CD4-positive, alpha-beta T cell treated with Interleukin-6 for 4 hours (primary cell): ENCODE results near the gene LIN37.
"Not testable (repeated sequence)": the region's sequence is repeated elsewhere in the genome, so short reads cannot be mapped to it uniquely, and the experiment has no call there.

Experiments used
- DNase-seq: peaks from one replicate; pipeline ENCODE4 v3.0.0-alpha.2; 2020; ENCODE audit warnings: mixed read lengths

LIN37 gene

GRCh38 chr19:35753634-35754369, 5.4 kb downstream of the LIN37 start:
- DNase-seq = no peak

DNA sequence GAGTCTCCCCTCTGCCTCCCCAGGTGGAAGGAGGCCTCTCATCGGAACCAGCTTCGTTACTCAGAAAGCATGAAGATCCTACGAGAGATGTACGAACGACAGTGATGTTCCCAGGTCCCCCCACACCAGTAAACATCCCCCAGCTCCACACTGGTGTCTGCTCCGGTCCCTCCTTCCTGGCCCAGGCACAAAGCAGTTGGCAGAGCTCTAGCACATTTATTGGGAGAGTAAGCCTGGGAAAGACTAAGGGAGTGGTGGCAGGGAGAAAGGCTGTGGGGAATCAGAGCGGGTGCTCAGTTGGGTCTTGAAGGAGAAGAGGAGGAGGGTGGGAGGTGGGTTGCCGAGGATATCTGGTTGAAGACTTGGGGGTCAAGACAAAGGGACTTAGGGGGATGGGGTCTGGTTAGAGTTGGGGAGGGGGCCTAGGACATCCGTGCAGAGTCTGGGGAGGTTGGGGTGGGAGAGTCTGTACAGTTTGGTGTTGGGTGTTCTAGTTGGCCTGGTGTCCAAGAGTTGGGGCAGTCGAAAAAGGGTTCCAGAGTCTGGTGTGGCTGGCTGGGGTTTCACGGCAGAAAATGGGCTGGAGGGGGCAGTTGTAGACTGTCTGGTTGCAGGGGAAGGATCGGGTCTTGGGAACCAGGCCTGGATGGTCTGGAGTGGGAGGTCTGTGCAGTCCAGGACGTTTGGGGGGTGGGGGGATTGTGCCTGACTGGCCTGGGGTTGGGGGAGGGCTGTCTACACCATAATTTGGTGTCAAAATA, 6.2 kb downstream of the LIN37 start:
- no peak for DNase-seq

DNA sequence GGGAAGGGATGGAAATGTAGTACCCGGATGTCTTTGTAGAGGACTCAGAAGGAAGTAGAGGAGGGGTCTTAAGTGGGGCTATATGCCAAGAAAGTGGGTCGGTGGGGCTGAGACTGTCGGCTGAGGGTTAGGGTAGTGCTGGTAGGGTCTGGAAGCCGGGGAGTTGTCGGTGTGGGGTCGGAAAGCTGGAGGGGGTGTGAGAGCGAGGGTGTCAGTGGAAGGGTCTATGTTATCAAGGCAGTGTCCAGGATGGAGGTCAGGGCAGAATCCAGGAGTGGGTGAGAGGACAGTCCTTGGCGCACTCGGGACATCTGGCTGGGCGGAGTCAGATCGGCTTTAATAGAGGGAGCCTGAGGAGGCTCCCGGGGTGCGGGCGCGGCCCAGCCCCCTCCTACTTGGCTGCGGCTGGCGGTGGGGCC, 6.8 kb downstream of the LIN37 start:
- no peak for DNase-seq

DNA sequence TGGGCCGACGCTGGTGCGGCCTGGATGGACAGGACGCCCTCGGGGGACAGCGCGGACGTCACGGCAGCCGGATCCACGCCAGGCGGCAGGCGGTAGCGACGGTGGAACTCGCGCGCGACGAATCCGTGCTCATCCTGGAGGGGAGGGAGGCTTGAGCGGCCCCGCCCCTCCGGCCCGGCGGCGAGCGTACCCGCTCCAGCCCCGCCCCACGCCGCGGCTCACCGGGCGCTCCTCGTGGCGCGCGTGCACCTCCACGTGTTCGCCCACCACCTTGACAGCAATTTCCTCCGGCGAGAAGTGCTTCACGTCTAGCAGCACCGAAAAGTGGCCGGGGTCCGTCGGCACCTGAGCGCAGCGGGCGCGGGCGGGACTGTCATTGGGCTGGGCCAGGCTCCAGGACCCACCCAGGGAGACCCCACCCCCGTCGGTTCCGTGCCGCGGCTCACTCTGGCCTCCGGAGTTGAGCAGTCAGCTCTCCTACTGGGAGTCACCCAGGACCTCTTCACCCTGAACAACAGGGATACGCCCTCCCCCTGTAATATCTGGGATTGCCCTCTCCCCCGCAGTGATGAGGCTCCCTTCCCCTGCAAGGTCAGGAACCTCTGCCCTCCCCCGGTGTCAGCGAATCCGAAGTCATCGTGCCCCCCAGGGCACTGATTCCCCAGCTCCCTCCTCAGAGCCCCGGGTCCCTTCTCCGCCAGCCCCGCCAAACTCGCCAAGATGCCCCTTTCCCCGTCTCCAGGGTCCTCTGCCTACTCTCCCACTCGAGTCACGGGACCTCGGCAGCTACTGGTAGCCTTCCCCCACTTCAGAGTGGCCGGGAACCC, 7.4 kb downstream of the LIN37 start:
- peak; percentile 70 for DNase-seq

DNA sequence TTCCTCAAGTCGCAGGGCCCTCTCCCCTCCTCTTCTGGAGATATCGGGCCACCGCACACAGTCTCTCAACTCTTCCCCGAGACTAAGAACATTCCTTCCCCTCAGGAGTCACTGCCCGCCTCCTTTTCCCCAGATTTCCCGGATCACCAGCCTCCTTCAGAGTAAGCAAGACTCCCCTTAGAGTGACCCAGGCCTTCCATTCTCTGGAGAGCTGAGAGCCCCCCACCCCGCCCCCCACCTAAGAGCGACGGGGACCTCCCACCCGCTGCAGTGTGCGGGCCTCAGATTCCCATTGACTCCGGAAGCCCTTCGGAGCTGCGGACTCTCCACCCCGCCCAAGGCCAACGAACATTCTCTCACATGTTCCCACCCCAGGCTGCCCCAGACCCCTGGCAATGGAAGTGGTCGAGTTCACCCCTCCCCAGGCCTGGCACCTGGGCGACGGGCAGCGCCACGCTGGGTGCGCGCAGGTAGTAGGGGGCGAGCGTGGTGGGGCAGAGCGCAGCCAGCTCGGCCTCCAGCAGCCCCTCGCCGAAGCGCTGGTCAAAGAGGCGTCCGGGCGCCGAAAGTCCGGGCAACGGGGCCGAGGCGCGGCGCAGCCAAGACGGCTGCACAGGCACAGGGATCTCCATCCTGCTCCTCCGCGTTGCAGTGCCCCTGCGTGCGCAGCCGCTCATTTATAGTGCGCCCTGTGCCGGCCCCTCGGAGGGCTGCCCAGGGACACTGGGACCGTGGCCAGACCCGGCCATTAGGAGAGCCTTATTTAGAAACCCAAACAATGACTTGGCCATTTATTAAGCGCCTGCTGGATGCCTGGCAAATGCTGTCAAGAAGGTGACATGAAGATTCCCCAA, 8.2 kb downstream of the LIN37 start, which contains the start of gene HSPB6:
Gene HSPB6 (minus strand): TSS at position 653 of the 854 bp plus-strand sequence. CDS start 21 bp downstream, at position 632.
- DNase-seq = no peak

GRCh38 chr19:35757231-35757748, 8.9 kb downstream of the LIN37 start:
- no peak for DNase-seq

DNA sequence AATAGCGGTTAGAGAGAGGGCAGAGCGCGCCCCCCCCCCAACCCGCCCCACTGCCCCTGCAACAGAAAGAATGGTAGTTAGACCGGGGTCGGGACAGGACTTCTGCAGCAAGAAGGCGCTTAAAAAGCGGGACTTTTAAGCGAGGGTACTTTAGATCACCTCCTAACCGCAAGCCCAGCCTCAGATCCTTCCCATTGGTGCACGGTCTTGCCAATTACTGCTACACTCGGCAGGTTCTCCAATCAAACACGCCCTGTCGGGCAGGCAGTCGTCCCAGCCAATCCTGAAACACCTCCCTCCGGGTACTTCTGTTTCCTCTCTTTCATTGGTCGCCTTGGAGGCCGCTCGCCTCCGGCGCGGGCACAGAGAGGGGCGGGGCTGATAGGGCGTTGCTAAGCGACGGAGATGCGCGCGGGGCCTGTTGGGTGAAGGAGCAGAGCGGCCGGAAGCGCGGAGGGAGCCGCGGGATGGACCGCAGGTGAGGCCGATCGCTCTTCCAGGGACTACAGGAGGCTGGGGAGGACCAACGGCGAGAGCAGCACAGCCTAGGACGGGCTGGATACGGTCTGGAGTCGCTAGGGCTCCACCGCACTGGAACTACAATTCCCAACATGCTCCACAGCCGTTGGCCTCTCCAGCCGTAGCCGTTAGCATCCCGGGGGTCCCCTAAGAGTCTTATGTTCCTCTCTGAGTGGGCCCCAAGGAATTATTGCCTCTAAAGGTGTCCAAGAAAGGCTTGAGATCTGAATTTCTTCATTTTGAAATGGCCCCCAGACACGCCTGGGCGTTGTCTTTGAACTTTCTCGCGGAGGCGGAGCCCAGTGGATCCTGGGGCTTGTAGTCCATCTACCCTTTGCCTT, 9.6 kb downstream of the LIN37 start, which contains the start of gene PROSER3:
Gene PROSER3 (plus strand): TSS at position 428 of the 860 bp plus-strand sequence. CDS start 40 bp downstream, at position 468.
- peak; percentile 97 for DNase-seq

GRCh38 chr19:35759697-35760096, 11.3 kb downstream of the LIN37 start:
- DNase-seq = no peak

GRCh38 chr19:35760711-35761349, 12.5 kb downstream of the LIN37 start:
- DNase-seq = no peak

- no peak for DNase-seq
Measured at GRCh38 chr19:35764432-35765315, 16.3 kb downstream of the LIN37 start.

- DNase-seq = no peak
Measured at GRCh38 chr19:35766571-35767104, 18.3 kb downstream of the LIN37 start.

DNA sequence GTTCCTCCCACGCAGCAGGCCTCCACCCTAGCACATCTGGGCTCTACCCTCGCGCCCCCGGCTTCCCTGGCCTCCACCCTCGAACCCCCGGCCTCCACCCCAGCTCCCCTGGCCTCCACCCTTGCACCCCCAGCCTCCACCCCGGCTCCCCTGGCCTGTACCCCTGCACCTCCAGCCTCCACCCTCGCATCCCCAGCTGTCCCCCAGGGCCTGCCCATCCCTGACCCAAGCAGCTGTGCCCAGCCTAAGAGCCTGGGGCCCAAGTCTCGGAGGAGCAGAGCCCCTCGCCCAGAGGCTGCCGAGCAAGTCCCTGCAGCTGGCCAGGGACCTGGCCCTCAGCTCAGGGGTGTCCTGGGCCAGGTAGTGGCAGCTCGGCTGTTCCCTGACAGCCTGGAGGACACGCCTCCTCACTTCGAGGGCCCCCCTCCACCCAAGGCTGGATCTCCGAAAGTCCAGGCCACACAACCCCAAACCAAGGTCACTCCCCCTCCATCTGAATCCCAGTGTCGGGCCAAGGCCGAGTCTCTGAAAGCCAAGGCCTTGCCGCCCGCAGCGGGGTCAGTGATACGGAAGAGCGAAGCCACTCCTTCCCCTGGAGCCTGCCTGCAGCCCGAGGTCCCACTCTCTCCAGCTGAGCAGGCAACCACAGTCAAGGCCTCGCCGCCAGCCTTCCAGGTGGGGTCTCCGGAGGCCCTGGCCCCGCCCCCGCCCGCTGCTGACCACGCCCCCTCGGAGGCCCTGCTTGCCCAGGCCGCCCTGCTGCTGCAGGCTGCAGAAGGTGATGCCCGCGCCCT, 19.1 kb downstream of the LIN37 start:
- DNase-seq = no peak

- DNase-seq = no peak
Measured at GRCh38 chr19:35768082-35768421, 19.7 kb downstream of the LIN37 start.

DNA sequence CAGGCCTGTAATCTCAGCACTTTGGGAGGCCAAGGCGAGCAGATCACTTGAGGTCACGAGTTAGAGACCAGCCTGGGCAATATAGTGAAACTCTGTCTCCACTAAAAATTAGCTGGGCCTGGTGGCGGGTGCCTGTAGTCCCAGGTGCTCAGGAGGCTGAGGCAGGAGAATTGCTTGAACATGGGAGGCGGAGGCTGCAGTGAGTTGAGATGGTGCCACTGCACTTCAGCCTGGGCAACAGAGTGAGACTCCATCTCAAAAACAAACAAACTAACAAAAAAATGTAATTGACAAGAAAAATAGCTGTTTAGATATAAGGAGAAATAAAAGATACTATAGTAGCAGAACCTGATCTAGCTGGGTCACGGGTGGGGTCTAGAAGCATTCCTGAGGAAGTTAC, 24.0 kb downstream of the LIN37 start:
- not testable (repeated sequence) for DNase-seq

DNA sequence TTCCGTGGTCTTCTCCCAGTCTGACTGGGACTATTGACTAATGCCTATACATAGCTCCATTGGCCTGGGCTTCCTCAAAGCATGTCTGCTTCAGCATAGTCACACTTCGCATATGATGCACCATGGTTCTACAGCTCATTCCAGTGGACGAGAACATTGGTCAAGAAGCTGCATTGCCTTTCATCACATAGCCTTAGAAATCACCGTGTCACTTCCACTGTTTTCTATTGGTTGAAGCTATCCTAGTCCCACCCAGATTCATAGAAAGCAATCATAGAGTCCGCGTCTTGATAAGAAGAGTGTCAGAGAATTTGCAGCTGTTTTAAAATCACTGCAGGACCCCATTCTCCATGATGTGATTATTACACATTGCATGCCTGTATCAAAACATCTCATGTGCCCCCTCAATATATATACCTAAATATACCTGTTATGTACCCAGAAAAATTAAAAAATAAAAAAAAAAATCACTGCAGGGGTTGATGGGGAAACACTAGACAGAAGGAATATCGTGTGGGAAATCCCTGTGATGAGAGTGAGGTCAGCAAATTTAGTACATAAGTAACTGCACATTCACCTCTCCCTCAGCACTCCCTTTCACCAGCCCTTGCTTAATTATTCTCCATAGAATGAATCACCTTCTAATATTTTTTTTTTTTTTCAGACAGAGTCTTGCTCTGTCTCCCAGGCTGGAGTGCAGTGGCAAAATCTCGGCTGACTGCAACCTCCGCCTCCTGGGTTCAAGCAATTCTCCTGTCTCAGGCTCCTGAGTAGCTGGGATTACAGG, 24.8 kb downstream of the LIN37 start:
- DNase-seq = no peak

DNA sequence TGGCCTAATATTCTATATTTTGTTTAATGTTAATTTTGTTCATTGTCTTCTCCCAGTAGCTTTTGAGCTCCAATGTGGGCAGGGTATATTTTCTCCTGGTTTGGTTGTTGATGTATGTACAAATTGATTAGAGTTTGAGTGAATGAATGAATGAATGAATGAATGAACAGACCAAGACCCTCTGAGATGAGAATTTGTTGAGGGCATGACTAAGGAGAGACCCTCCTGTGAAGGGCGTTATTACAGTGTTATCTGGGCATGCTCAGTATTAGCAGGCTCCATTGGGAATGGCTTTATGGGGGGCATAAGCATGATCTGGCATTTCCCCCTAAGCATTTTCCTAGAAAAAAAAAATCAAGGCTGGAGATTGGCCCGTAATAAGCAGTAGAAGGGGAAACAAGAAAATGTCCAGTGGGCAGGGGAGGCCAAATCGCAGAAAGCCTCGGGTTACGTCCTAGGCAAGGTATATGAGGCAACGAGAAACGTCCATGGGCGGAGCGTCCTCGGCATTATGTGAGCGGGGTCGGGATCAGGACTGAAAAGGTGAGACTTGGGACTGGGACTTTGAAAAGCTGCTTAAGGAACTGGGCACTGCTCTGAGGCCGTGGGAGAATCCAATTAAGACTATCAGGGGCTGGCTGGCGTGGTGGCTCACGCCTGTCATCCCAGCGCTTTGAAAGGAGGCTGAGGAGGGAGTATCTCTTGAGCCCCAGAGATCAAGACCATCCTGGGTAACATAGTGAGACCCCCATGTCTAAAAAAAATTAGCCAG, 26.1 kb downstream of the LIN37 start:
- no peak for DNase-seq

- DNase-seq = no peak
Measured at GRCh38 chr19:35775046-35775297, 26.6 kb downstream of the LIN37 start.
